Skeletal muscle cell (primary cell): ENCODE results near the gene GRM7.

Experiments used
- DNase-seq: peaks from one replicate; pipeline ENCODE4 v3.0.0-alpha.2; 2010; ENCODE audit warnings: low read depth
- H3K4me3 ChIP-seq: 2 replicates; pipeline ENCODE4 v1.5.1; 2011; ENCODE audit warnings: low read depth, mild to moderate bottlenecking, control low read depth, low read length, moderate library complexity

The GRM7 gene

DNA sequence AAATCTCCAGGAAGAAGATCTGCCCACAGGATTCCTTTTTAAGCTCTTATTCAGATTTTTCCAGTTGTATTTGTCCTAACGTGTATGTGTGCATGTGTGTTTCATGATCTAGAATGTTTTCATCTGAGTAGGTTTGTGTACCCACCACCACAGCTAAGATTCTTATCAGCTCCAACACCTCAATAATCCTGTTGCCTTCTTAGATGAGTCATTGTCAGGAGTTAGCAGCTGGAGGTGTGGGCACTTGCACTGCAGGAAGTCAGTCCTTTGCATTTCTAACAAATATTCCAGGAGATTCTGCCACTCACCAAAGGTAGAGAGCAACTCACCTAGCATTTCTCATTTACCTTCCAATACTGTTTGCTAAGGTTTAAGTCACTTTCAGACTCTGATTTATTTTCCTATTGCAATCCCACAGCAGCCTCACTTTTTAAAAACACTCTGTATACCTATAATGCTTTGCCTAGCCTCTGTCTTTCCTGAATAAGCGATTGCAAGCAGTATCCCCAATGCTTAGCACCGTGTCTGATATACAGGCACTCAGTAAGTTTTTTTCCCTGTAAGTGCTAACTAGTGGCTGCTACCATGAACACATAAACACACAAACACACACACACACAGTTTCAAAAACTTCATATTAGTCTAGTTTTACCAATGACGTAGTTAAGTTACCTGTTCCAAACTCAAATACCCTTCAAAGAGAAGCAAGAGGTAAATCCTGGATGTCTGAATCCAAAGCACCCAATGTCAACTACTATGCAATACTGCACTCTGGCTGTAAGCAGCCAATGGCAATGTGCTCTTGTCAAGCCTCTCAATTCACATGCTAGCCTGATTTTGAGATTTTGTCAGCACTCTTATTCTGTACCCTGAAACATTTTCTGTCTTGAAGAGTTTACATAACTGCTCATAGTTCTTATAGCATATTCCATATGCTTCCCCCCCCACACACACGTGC lies 927.2 kb downstream of the GRM7 start:
- H3K4me3 ChIP-seq = no peak overlapping the region
- no peak for DNase-seq

DNA sequence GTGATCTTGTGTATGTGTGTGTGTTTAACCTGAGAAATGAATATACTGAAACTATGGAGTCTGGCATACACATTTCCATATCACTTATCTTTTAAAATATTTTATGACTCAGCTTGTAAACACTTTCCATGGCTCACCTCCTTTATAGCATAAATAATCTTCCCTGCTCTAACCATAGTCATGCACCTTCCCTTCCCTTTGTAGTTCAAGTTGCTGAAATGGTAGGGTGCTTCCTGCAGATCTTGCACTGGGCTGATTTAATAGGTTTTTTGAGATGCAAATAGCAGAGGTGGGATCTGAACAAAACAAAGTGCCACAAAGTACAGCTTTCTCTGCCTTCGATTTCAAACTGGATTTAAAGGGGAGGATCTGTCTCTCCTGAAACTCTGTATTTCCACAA lies 928.0 kb downstream of the GRM7 start:
- H3K4me3 ChIP-seq = no peak overlapping the region
- no peak for DNase-seq

DNA sequence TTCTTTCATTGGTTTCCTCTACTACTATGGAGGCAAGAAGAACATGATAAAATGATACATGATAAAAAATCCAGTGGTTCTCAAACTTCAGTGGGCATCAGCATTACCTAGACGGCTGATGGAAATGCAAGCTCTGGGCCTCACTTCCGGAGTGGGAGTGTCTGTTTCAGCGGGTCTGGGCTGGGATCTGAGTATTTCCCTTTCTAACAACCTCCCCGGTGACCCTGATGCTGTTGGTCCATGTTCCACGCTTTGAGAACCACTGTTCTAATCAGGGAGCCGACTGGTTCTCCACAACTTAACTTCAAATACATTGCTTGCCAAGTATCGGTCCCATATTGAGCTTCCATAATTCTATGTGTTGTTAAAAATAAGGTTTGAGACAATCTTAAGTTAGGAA lies 928.4 kb downstream of the GRM7 start:
- no peak overlapping the region for H3K4me3 ChIP-seq
- no peak for DNase-seq

DNA sequence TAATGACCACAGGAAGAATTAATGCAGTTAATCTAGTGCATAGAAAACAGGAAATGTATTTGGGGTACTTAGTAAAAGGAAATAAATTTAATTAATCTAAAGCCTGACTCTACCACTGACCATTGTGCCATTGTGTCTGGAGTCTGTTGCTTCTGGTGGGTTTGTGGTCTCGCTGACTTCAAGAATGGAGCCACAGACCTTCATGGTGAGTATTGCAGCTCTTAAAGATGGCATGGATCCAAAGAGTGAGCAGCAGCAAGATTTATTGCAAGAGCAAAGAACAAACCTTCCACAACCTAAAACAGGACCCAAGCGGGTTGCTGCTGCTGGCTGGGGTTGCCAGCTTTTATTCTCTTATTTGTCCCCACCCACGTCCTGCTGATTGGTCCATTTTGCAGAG lies 929.2 kb downstream of the GRM7 start:
- DNase-seq = no peak

More for the DNA sequence above, 929.2 kb downstream of the GRM7 start:
- H3K4me3 ChIP-seq = no peak overlapping the region
